Retinal pigment epithelial cell (primary cell): ENCODE results near the gene SHC2.

Experiments
- DNase-seq: peaks from one replicate; pipeline ENCODE4 v3.0.0-alpha.2; 2010; ENCODE audit warnings: low read depth
- H3K4me3 ChIP-seq: 2 replicates; pipeline ENCODE4 v1.5.1; 2011; ENCODE audit warnings: mild to moderate bottlenecking, low read length, control low read depth, moderate library complexity
- CTCF ChIP-seq: conservative IDR thresholded peaks from 2 replicates; pipeline ENCODE4 v1.5.1; 2011; ENCODE audit warnings: low read depth, low read length, control low read depth, inconsistent platforms

SHC2 gene

DNA sequence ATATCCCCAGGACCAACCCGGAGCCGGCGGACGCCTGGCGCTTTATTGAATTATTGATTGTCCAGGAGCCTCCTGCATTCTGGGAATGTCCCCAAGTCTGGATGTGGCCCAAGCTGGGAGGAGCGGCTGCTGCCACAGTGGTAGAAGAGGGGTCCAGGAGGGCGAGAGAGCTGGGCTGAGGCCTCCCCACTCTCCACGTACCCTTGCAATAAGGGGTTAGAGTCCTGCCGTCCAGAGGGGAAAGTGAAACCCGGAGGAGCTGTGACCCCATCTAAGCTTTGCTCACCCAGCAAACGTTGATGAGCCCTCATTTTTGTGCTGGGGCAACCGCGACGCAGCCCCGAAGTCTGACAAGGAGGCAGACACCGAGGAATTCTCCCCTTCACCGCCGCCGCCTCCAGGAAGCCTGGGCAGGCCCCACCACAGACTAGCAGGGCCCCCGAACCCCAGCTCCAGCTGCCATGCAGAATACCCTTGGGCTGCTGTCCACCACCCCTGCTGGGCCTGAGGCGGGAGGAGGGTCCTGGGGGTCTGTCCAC lies 50.5 kb downstream of the SHC2 start:
- no peak for DNase-seq
- TF ChIP-seq CTCF: no peak

DNA sequence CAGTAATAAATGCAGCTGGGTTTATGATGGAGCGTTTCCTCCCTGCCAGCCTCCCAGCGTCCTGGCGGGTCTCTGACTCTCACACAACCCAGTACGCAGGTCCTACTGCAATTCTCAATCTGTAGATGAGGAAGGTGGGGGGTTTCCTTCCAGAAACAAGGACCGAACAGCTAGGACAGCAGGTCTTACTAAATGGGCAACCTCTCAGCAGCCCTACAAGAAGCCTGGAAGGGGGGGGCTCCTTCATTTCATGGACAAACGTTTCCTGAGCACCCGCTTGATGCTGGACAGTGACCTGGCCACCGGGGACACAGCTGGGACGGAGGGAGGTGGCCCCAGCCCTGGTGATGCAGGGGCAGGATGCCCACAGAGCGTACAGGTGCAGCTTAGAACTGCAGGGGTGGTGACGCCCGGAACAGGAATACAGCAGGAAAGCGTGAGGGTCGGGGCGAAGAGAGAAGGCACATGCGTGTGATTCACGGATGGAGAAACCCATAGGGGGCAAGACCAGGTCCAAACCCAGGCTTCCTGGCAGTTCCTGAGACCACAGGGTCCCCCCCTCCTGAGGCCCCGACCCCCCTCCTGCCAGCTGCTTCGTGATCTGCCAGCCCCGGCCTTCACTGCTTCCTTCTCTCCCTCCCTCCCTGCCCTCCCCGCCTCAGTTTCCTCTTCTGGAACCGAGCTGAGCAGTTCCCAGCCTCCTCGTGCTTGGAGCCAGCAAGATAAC lies 51.2 kb downstream of the SHC2 start:
- TF ChIP-seq CTCF: no peak
- peak overlapping the region; percentile 27 for H3K4me3 ChIP-seq
- no peak for DNase-seq

More for the DNA sequence above, 50.5 kb downstream of the SHC2 start:
- H3K4me3 ChIP-seq: no peak overlapping the region

DNA sequence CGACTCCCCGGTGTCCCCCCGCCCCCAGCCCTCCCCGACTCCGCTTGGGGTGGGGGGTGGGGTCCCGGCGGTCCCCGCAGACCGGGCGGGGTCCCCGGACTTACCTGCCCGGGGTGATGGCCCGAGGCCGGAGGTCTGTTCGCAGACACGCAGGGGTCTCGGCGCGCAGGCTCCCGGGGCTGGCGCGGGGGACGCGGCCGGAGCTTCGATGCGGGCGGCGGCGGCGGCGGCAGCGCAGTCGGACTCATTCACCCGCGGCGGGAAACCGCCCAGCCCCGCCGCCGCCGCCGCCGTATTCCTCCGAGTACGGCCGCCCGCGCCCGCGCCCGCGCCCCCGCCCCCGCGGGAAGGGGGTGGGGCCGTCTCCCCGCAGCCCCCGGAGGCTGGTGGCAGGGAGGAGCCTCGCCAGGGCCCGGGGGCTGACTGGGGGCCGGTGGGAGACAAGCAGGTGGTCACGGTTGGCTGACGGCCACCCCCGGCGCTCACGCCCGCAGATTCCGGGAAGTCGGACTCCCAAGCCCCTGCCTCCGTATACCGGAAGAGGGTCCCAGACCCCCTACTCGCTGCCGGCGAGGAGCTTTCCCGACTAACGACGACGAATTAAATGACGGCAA lies 51.8 kb downstream of the SHC2 start, which contains the start of gene C2CD4C:
Gene C2CD4C, minus strand, starts transcription at position 246 of the 614 bp plus-strand sequence. CDS start 786 bp downstream, outside the sequence.
- H3K4me3 ChIP-seq: peak within 1 kb of the TSS; percentile 27
- no peak for TF ChIP-seq CTCF
- no peak for DNase-seq

DNA sequence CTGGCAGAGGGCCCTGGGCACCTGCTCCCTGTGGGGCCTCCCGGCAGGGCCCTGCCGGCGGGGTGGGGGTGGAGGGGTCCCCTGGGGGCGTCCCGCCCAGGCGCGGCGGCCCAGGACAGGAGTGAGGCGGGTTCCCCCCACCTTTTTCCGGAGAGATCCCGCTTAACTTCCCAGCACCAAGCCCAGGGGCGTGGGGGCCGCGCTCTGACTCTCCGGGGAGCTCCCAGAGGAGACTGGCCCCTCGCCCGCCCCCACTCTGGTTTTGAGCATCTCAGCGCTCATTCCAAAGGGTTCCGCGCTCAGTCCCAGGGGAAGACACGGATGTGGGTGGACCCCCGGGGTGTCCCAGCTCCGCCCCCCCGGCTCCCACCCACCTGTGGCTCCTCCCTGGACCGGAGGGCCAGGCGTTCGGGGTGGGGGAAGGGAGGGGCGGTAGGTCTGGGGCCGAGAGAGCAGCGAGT lies 52.4 kb downstream of the SHC2 start:
- H3K4me3 ChIP-seq: peak overlapping the region; percentile 22
- no peak for DNase-seq
- no peak for TF ChIP-seq CTCF

DNA sequence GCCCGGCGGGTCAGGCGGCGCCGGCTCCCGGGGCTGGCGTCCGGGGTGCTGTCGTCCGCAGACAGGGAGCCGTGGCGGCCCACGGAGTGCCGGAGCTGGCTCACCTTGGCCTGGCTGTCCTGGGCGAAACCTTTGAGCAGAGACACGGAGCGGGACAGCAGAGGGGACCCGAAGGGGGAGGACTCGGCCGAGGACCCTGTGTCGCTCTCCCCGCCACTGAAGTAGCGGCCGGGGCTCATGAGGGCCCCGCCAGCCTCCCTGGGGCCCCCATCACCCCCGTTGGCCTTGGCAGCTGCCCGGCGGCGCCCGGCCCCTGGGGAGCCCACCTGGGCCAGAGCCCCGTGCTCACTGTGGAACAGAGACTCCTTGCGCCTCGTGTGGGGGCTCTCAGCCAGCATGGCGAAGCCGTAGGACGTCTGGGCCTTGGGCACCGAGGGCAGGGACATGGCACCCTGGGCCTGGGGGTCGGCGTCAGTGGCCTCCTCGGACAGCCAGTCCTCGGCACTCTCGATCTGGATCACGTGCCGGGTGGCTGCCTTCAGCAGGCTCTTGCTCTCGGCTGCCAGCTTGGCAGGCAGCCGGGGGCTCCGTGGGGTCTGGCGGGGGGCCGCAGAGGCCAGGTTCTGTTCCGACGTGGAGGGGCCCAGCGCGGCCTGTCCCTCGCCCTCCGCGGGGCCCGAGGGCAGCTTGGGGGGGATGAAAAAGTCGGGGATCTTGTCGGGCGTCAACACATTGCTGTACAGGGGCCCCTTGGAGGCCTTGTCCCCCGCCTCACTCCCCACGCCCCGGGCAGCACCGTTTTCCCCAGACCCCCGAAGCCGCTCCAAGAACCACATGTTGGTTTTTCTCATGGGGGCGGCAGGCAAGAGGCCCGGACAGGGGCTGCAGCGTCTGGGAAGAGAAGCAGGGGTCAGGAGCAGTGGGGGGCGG lies 53.1 kb downstream of the SHC2 start:
- no peak for DNase-seq
- TF ChIP-seq CTCF: no peak
- H3K4me3 ChIP-seq: no peak overlapping the region

GRCh38 chr19:406971-407510 lies 53.8 kb downstream of the SHC2 start:
- no peak for DNase-seq
- TF ChIP-seq CTCF: no peak

More at GRCh38 chr19:406971-407510, 53.8 kb downstream of the SHC2 start:
- no peak overlapping the region for H3K4me3 ChIP-seq
